Measurements from ENCODE around the gene CLASRP.

DNA sequence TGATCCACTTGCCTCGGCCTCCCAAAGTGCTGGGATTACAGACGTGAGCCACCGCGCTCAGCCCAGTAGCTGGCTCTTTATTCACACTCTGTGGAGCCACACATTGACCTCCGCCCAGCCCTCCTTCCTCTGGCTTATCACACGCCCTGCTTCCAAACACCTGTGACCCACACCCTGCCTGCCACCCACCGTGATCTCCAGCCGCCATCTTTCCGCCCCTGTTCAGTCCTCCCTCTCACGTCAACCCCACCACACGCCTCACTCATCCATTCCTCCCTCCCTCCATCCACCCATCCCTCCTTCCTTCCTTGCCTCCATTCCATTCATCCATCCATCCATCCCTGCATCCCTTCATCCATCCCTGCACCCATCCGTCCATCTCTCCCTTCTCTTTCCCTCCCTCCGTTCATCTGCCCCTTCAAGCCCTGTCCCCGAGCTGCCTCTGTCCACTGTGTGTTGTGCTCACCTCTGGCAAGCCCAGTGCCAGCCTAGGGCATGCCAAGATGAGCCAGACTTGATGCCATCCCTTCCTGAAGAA, 19.8 kb downstream of the CLASRP start:
- TF ChIP-seq, protein P1, sequence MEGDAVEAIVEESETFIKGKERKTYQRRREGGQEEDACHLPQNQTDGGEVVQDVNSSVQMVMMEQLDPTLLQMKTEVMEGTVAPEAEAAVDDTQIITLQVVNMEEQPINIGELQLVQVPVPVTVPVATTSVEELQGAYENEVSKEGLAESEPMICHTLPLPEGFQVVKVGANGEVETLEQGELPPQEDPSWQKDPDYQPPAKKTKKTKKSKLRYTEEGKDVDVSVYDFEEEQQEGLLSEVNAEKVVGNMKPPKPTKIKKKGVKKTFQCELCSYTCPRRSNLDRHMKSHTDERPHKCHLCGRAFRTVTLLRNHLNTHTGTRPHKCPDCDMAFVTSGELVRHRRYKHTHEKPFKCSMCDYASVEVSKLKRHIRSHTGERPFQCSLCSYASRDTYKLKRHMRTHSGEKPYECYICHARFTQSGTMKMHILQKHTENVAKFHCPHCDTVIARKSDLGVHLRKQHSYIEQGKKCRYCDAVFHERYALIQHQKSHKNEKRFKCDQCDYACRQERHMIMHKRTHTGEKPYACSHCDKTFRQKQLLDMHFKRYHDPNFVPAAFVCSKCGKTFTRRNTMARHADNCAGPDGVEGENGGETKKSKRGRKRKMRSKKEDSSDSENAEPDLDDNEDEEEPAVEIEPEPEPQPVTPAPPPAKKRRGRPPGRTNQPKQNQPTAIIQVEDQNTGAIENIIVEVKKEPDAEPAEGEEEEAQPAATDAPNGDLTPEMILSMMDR (conservative IDR thresholded peaks at IDR 0.05; ENCODE audit: low read depth, low read length): no peak
- no peak for TF ChIP-seq EZH2 (IDR thresholded peaks at IDR 0.05; ENCODE audit: low read length, unreplicated experiment)

All from PC-3 (cell line).